ENCODE data around the gene CDCA7. TPM values are rescaled to one million over a fixed set of nuclear protein-coding genes. Genes with fewer than 3 reads are reported as not detected.

Gene CDCA7
- total RNA-seq, 1 experiment from 2014 or later = 50.3 TPM

- Histone ChIP-seq H3K4me2 (ENCODE audit: insufficient read depth, insufficient read length, low read length) (no peak overlapping the region), H3K4me1 (ENCODE audit: insufficient read depth, low read length) (peaks cover 5% of the 10 kb centered on the region; the same call in 1 of the 2 replicates), H3K27me3 (ENCODE audit: insufficient read depth, low read length) (no peaks in the 10 kb centered on the region), H2BK20ac (ENCODE audit: low read depth, low read length, poor library complexity, severe bottlenecking) (no peak overlapping the region), H2BK5ac (ENCODE audit: insufficient read length, low read length) (no peak overlapping the region), H3K56ac (ENCODE audit: insufficient read length, low read depth, low read length) (no peak overlapping the region), H2BK15ac (ENCODE audit: low read depth, low read length) (no peak overlapping the region), H3K4ac (ENCODE audit: low read depth, low read length) (no peak overlapping the region), H4K5ac (ENCODE audit: insufficient read length, low read depth, low read length) (no peak overlapping the region), H3T11ph (ENCODE audit: low read length) (no peak overlapping the region), H2BK120ac (ENCODE audit: low read depth, low read length, poor library complexity, severe bottlenecking) (no peak overlapping the region), H3K9ac (ENCODE audit: extremely low read depth, insufficient read length, low read length) (no peak overlapping the region), H3K23ac (ENCODE audit: insufficient read length, low read depth, low read length) (no peak overlapping the region), H3K18ac (ENCODE audit: insufficient read length, low read depth, low read length) (no peak overlapping the region), H3K79me2 (ENCODE audit: insufficient read depth, low read length) (no peaks in the 10 kb centered on the region), H3K23me2 (ENCODE audit: insufficient read length, low read depth, low read length, poor library complexity, severe bottlenecking) (no peaks in the 10 kb centered on the region), H2AFZ (ENCODE audit: low read length) (no peak overlapping the region), H2BK12ac (ENCODE audit: insufficient read length, low read depth, low read length) (no peak overlapping the region), H4K20me1 (ENCODE audit: control insufficient read depth, insufficient read depth, insufficient read length) (no peaks in the 10 kb centered on the region), H3K9me3 (ENCODE audit: control insufficient read depth, low read depth, low read length) (no peaks in the 10 kb centered on the region), H2AK5ac (ENCODE audit: insufficient read length, low read length) (no peak overlapping the region), H4K8ac (replicated peaks; ENCODE audit: insufficient read length, low read depth, low read length) (no peak overlapping the region), H3K27ac (ENCODE audit: insufficient read length, low read depth, low read length) (no peak overlapping the region), H3K14ac (ENCODE audit: insufficient read depth, low read length) (no peak overlapping the region), H4K91ac (ENCODE audit: insufficient read length, low read depth, low read length) (no peak overlapping the region), H3K79me1 (ENCODE audit: insufficient read depth, low read depth, low read length, poor library complexity, severe bottlenecking) (no peaks in the 10 kb centered on the region)
- Mint-ChIP-seq H3K4me1 (peaks cover 36 to 38% of the 10 kb centered on the region in 2 experiments), H3K9me3 (no peaks in the 10 kb centered on the region), H3K36me3 (ENCODE audit: insufficient read depth in 1 of 3, low read depth in 3 of 3) (no peaks in the 10 kb centered on the region), H3K27me3 (ENCODE audit: low read depth) (no peaks in the 10 kb centered on the region; the same call in 1 of the 2 replicates), H3K27ac (no peak overlapping the region), H3K4me3 (no peak overlapping the region)
- no peak for DNase-seq
- TF ChIP-seq CTCF (conservative IDR thresholded peaks at IDR 0.05) = no peak
- no CpG with 5 or more reads among the region's 1 CpG for WGBS (ENCODE audit: extremely low coverage, insufficient read length, low lambda C conversion rate)
Measured at GRCh38 chr2:173393636-173394035, 39.0 kb downstream of the CDCA7 start.

Data from H9 (cell line).